HCT116 (cell line): ENCODE data around the gene PAGE4. TPM values are rescaled to one million over a fixed set of nuclear protein-coding genes. Genes with fewer than 3 reads are reported as not detected.

Source experiments
- ATAC-seq: fragments of 200-7000 bp; cut with Tn5 transposase; 2 replicates; pipeline ENCODE4 v1.9.1; 2020; ENCODE audit warnings: mild to moderate bottlenecking, moderate library complexity
- BruUV-seq: library from RNA; stranded (reverse); fragments of 400-500 nt; replicated peaks from 2 replicates; lab custom pipeline; 2021; lab: Mats Ljungman, UMichigan
- CTCF ChIA-PET: fragments of 300-600 bp; sonication (Branson Sonifier 250); formaldehyde crosslinking; loops from one replicate; lab custom pipeline; 2021; ENCODE audit warnings: antibody characterized with exemption; lab: Charles Lee
- POLR2A ChIA-PET: fragments of 300-600, 350-600 bp; sonication (Branson Sonifier 250); formaldehyde crosslinking; loops from one replicate; lab custom pipeline; 2021; ENCODE audit warnings: antibody characterized with exemption; lab: Charles Lee
- RAD21 ChIA-PET, 2 experiments: fragments of 300-600 bp; sonication (Branson Sonifier 250); formaldehyde crosslinking; loops; one replicate each; lab custom pipeline; 2023; ENCODE audit warnings: low total read pairs in 2 of 2; ENCODE audit not compliant: uncharacterized antibody in 2 of 2, unreplicated experiment in 2 of 2, low non-redundant PET in 1 of 2; lab: Charles Lee
- DNase-seq: peaks from one replicate; pipeline ENCODE4 v3.0.0-alpha.2; 2010; ENCODE audit warnings: low read depth, low spot score
- H2AFZ ChIP-seq: fragments of 200-600 bp; shearing (Covaris generic), sonication (generic); 2 replicates; pipeline ENCODE4 v1.6.1; 2017; ENCODE audit warnings: low read depth, mixed run types, mixed read lengths, antibody characterized with exemption, low read length; ENCODE audit not compliant: poor library complexity, severe bottlenecking
- H3K27ac ChIP-seq: 2 replicates; pipeline ENCODE4 v1.5.1; 2012; ENCODE audit warnings: low read depth, low read length
- H3K27me3 ChIP-seq: fragments of 200-600 bp; sonication (generic); 2 replicates; pipeline ENCODE4 v1.6.1; 2016; ENCODE audit warnings: mixed run types, low read length, mixed read lengths; ENCODE audit not compliant: insufficient read depth
- H3K36me3 ChIP-seq, 2 experiments: fragments of 200-500 bp in 1 of 2; fragments of 200-600 bp in 1 of 2; sonication (Bioruptor generic) in 1 of 2; sonication (generic) in 1 of 2; 2 replicates each; pipeline versions ENCODE4 v1.5.1 to v1.6.1; 2014 to 2016; ENCODE audit warnings: low read length in 2 of 2, inconsistent platforms in 1 of 2, mixed read lengths in 1 of 2, mixed run types in 1 of 2; ENCODE audit not compliant: insufficient read depth in 2 of 2, control insufficient read depth in 1 of 2
- H3K4me1 ChIP-seq, 2 experiments: fragments of 200-600 bp in 1 of 2; sonication (generic) in 1 of 2; 2 replicates each; pipeline versions ENCODE4 v1.5.1 to v1.6.1; 2012 to 2017; ENCODE audit warnings: low read length in 2 of 2, inconsistent platforms in 1 of 2, mild to moderate bottlenecking in 1 of 2, mixed read lengths in 1 of 2, mixed run types in 1 of 2, moderate library complexity in 1 of 2; ENCODE audit not compliant: insufficient read depth in 2 of 2, control insufficient read depth in 1 of 2
- H3K4me2 ChIP-seq: fragments of 200-600 bp; sonication (generic); 2 replicates; pipeline ENCODE4 v1.6.1; 2017; ENCODE audit warnings: mixed run types, low read length, mixed read lengths
- H3K4me3 ChIP-seq, 2 experiments: fragments of 200-600 bp in 1 of 2; sonication (generic) in 1 of 2; replicated peaks in 1 of 2; 2 replicates each; pipeline ENCODE4 v1.5.1; 2011 to 2016; ENCODE audit warnings: low read length in 2 of 2, control low read depth in 1 of 2, low read depth in 1 of 2, mild to moderate bottlenecking in 1 of 2, mixed read lengths in 1 of 2, mixed run types in 1 of 2
- H3K79me2 ChIP-seq: fragments of 200-600 bp; sonication (generic); 2 replicates; pipeline ENCODE4 v1.6.1; 2017; ENCODE audit warnings: mild to moderate bottlenecking, mixed run types, low read length, moderate library complexity, mixed read lengths; ENCODE audit not compliant: insufficient read depth
- H3K9ac ChIP-seq: fragments of 200-600 bp; sonication (generic); 2 replicates; pipeline ENCODE4 v1.6.1; 2016; ENCODE audit warnings: low read length, mixed read lengths
- H3K9me2 ChIP-seq: fragments of 200-600 bp; sonication (generic), shearing (Covaris generic); 2 replicates; pipeline ENCODE4 v1.6.1; 2017; ENCODE audit warnings: mixed run types, mild to moderate bottlenecking, moderate library complexity; ENCODE audit not compliant: insufficient read depth
- H3K9me3 ChIP-seq, 2 experiments: fragments of 200-500 bp in 1 of 2; fragments of 200-600 bp in 1 of 2; sonication (Bioruptor generic) in 1 of 2; sonication (generic) in 1 of 2; 2 replicates each; pipeline ENCODE4 v1.6.1; 2014 to 2017; ENCODE audit warnings: low read length in 2 of 2, mixed read lengths in 2 of 2, inconsistent platforms in 1 of 2, low read depth in 1 of 2, mild to moderate bottlenecking in 1 of 2, mixed run types in 1 of 2, moderate library complexity in 1 of 2; ENCODE audit not compliant: control insufficient read depth in 1 of 2, insufficient read depth in 1 of 2
- H4K20me1 ChIP-seq: fragments of 200-600 bp; sonication (generic), shearing (Covaris generic); 2 replicates; pipeline ENCODE4 v1.6.1; 2017; ENCODE audit warnings: mixed run types, mild to moderate bottlenecking, moderate library complexity; ENCODE audit not compliant: insufficient read depth
- CBX3 ChIP-seq: IDR thresholded peaks from 2 replicates; pipeline ENCODE4 v1.6.1; 2012; ENCODE audit warnings: low read depth
- CEBPB ChIP-seq: IDR thresholded peaks from 2 replicates; pipeline ENCODE4 v1.6.1; 2012; ENCODE audit warnings: low read depth
- EGR1 ChIP-seq: IDR thresholded peaks from 2 replicates; pipeline ENCODE4 v1.6.1; 2012; ENCODE audit warnings: low read depth
- ELF1 ChIP-seq: IDR thresholded peaks from 2 replicates; pipeline ENCODE4 v1.6.1; 2012; ENCODE audit warnings: low read depth, borderline replicate concordance
- EZH2 ChIP-seq: fragments of 200-600 bp; sonication (generic); IDR thresholded peaks from 2 replicates; pipeline ENCODE4 v1.6.1; 2017; ENCODE audit warnings: antibody characterized with exemption, mixed run types
- EZH2phosphoT487 ChIP-seq: fragments of 200-600 bp; IDR thresholded peaks from 2 replicates; pipeline ENCODE4 v1.6.1; 2018; ENCODE audit warnings: antibody characterized with exemption, borderline replicate concordance
- POLR2AphosphoS5 ChIP-seq: IDR thresholded peaks from 2 replicates; pipeline ENCODE4 v1.6.1; 2011; ENCODE audit warnings: mild to moderate bottlenecking, low read depth, low read length, moderate library complexity
- SIN3A ChIP-seq: IDR thresholded peaks from 2 replicates; pipeline ENCODE4 v1.6.1; 2012; ENCODE audit warnings: low read depth
- SP1 ChIP-seq: IDR thresholded peaks from 2 replicates; pipeline ENCODE4 v1.6.1; 2012; ENCODE audit warnings: low read depth
- SRF ChIP-seq: IDR thresholded peaks from 2 replicates; pipeline ENCODE4 v1.6.1; 2012; ENCODE audit warnings: low read depth
- YY1 ChIP-seq: IDR thresholded peaks from 2 replicates; pipeline ENCODE4 v1.6.1; 2011; ENCODE audit warnings: low read length, low read depth, moderate library complexity, mild to moderate bottlenecking; ENCODE audit not compliant: insufficient replicate concordance; ENCODE audit errors: extremely low read depth
- ZFX ChIP-seq: fragments of 450-650 bp; IDR thresholded peaks from 2 replicates; pipeline ENCODE4 v1.6.1; 2017
- ZNF274 ChIP-seq: fragments of 200-500 bp; sonication (Bioruptor generic); IDR thresholded peaks from 2 replicates; pipeline ENCODE4 v1.6.1; 2014; ENCODE audit warnings: mild to moderate bottlenecking, low read depth, low read length, inconsistent platforms
- intact Hi-C: fragments of 100-400 bp; cut with micrococcal nuclease; formaldehyde crosslinking; loops from 2 replicates; pipeline ENCODE4 v1.10.0; 2022
- total RNA-seq: library from RNA; stranded (reverse); gene quantifications from one replicate; pipeline ENCODE4 v1.2.1, GENCODE V29; 2021; ENCODE audit not compliant: unreplicated experiment
- TF ChIP-seq, protein P1 (sequence below): IDR thresholded peaks from 2 replicates; pipeline ENCODE4 v1.6.1; 2011; ENCODE audit warnings: mild to moderate bottlenecking, low read length, moderate library complexity; ENCODE audit not compliant: insufficient replicate concordance; ENCODE audit errors: extremely low read depth
- TF ChIP-seq, protein P2 (sequence below), 3 experiments: fragments of 200-600 bp in 1 of 3; sonication (generic) in 1 of 3; IDR thresholded peaks in 2 of 3; conservative IDR thresholded peaks in 1 of 3; 2 replicates each; pipeline ENCODE4 v1.5.1; 2012 to 2017; ENCODE audit warnings: low read depth in 2 of 3, low read length in 2 of 3, antibody characterized with exemption in 1 of 3, borderline replicate concordance in 1 of 3, control low read depth in 1 of 3, mild to moderate bottlenecking in 1 of 3, mixed read lengths in 1 of 3, mixed run types in 1 of 3, moderate library complexity in 1 of 3; ENCODE audit not compliant: insufficient read depth in 1 of 3
- TF ChIP-seq, protein P3 (sequence below): IDR thresholded peaks from 2 replicates; pipeline ENCODE4 v1.6.1; 2012; ENCODE audit warnings: low read depth
- TF ChIP-seq, protein P4 (sequence below): IDR thresholded peaks from 2 replicates; pipeline ENCODE4 v1.6.1; 2012

PAGE4 gene
- total RNA-seq, 1 experiment from 2014 or later: not detected

DNA sequence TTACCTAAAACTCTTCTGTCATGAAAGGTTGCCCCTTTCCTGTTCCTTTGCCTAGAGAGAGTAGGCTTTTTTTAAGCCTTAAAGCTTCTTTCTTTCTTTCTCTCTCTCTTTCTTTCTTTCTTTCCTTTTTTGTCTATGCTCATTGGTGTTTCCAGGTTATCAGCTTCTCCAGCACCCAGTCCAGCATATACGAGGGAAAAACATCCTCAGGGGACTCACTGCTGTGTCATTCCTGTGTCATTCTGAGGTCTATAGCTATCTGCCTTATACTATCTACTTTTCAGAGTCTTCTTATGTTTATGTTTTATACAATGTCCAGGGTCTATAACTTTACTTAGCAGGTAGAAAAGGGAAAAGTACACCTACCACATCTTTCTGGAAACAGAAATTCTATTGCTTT lies 39.6 kb downstream of the PAGE4 start:
- Histone ChIP-seq H3K79me2 (no peaks in the 10 kb centered on the region), H3K9ac (no peak overlapping the region), H3K27me3 (no peaks in the 10 kb centered on the region), H3K4me3 (no peak overlapping the region), H3K9me2 (no peaks in the 10 kb centered on the region), H3K4me2 (no peak overlapping the region), H3K9me3 (no peaks in the 10 kb centered on the region), H3K27ac (no peak overlapping the region), H3K4me1 (no peaks in the 10 kb centered on the region), H2AFZ (no peak overlapping the region), H4K20me1 (no peaks in the 10 kb centered on the region), H3K36me3 (no peaks in the 10 kb centered on the region)
- DNase-seq: no peak
- no peak for TF ChIP-seq ZFX
- TF ChIP-seq ZNF274: no peak
- TF ChIP-seq, protein P1, sequence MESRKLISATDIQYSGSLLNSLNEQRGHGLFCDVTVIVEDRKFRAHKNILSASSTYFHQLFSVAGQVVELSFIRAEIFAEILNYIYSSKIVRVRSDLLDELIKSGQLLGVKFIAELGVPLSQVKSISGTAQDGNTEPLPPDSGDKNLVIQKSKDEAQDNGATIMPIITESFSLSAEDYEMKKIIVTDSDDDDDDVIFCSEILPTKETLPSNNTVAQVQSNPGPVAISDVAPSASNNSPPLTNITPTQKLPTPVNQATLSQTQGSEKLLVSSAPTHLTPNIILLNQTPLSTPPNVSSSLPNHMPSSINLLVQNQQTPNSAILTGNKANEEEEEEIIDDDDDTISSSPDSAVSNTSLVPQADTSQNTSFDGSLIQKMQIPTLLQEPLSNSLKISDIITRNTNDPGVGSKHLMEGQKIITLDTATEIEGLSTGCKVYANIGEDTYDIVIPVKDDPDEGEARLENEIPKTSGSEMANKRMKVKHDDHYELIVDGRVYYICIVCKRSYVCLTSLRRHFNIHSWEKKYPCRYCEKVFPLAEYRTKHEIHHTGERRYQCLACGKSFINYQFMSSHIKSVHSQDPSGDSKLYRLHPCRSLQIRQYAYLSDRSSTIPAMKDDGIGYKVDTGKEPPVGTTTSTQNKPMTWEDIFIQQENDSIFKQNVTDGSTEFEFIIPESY: no peak
- TF ChIP-seq SIN3A: no peak
- no peak for TF ChIP-seq YY1
- TF ChIP-seq, protein P2, sequence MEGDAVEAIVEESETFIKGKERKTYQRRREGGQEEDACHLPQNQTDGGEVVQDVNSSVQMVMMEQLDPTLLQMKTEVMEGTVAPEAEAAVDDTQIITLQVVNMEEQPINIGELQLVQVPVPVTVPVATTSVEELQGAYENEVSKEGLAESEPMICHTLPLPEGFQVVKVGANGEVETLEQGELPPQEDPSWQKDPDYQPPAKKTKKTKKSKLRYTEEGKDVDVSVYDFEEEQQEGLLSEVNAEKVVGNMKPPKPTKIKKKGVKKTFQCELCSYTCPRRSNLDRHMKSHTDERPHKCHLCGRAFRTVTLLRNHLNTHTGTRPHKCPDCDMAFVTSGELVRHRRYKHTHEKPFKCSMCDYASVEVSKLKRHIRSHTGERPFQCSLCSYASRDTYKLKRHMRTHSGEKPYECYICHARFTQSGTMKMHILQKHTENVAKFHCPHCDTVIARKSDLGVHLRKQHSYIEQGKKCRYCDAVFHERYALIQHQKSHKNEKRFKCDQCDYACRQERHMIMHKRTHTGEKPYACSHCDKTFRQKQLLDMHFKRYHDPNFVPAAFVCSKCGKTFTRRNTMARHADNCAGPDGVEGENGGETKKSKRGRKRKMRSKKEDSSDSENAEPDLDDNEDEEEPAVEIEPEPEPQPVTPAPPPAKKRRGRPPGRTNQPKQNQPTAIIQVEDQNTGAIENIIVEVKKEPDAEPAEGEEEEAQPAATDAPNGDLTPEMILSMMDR (IDR thresholded peaks at IDR 0.05 in 2 of 3, conservative IDR thresholded peaks at IDR 0.05 in 1 of 3; ENCODE audit: borderline replicate concordance in 1 of 3, insufficient read depth in 1 of 3, low read depth in 2 of 3, low read length in 2 of 3): no peak
- TF ChIP-seq CBX3: no peak
- no peak for TF ChIP-seq EZH2
- no peak for TF ChIP-seq POLR2AphosphoS5
- TF ChIP-seq, protein P3, sequence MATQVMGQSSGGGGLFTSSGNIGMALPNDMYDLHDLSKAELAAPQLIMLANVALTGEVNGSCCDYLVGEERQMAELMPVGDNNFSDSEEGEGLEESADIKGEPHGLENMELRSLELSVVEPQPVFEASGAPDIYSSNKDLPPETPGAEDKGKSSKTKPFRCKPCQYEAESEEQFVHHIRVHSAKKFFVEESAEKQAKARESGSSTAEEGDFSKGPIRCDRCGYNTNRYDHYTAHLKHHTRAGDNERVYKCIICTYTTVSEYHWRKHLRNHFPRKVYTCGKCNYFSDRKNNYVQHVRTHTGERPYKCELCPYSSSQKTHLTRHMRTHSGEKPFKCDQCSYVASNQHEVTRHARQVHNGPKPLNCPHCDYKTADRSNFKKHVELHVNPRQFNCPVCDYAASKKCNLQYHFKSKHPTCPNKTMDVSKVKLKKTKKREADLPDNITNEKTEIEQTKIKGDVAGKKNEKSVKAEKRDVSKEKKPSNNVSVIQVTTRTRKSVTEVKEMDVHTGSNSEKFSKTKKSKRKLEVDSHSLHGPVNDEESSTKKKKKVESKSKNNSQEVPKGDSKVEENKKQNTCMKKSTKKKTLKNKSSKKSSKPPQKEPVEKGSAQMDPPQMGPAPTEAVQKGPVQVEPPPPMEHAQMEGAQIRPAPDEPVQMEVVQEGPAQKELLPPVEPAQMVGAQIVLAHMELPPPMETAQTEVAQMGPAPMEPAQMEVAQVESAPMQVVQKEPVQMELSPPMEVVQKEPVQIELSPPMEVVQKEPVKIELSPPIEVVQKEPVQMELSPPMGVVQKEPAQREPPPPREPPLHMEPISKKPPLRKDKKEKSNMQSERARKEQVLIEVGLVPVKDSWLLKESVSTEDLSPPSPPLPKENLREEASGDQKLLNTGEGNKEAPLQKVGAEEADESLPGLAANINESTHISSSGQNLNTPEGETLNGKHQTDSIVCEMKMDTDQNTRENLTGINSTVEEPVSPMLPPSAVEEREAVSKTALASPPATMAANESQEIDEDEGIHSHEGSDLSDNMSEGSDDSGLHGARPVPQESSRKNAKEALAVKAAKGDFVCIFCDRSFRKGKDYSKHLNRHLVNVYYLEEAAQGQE: no peak
- no peak for TF ChIP-seq EGR1
- no peak for TF ChIP-seq SRF
- TF ChIP-seq SP1: no peak
- no peak for TF ChIP-seq ELF1
- TF ChIP-seq, protein P4, sequence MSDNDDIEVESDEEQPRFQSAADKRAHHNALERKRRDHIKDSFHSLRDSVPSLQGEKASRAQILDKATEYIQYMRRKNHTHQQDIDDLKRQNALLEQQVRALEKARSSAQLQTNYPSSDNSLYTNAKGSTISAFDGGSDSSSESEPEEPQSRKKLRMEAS: no peak
- TF ChIP-seq CEBPB: no peak
- no peak for TF ChIP-seq EZH2phosphoT487
- no TSS peak for BruUV-seq
- ATAC-seq: no peak
- intact Hi-C loops: no loop called here
- ChIA-PET RAD21 (no interaction called here), CTCF (interaction anchor here (1.0 kb wide), 1 partner anchor 10 kb away, joined by 3 read pairs; the partner anchor contains the start of gene USP27X), POLR2A (no interaction called here)
